BLaER1 treated with 17β-estradiol and CSF1 and Interleukin-3, amounts not matched to agents 10 nM and 100 nM (cell line): Measurements from ENCODE around the gene PRC1.

ENCODE experiments used
- H3K27ac ChIP-seq, 11 experiments: shearing (Covaris generic); formaldehyde crosslinking; 2 replicates each; pipeline ENCODE4 v1.8.1; 2022
- H3K27me3 ChIP-seq, 11 experiments: shearing (Covaris generic); formaldehyde crosslinking; 2 replicates each; pipeline ENCODE4 v1.8.1; 2022
- H3K36me3 ChIP-seq, 11 experiments: shearing (Covaris generic); formaldehyde crosslinking; 2 replicates each; pipeline ENCODE4 v1.8.1; 2022
- H3K4me1 ChIP-seq, 10 experiments: shearing (Covaris generic); formaldehyde crosslinking; 2 replicates each; pipeline ENCODE4 v1.8.1; 2022
- H3K4me2 ChIP-seq, 11 experiments: shearing (Covaris generic); formaldehyde crosslinking; 2 replicates each; pipeline ENCODE4 v1.8.1; 2022
- H3K4me3 ChIP-seq, 10 experiments: shearing (Covaris generic); formaldehyde crosslinking; 2 replicates each; pipeline ENCODE4 v1.8.1; 2022
- H3K9ac ChIP-seq, 11 experiments: shearing (Covaris generic); formaldehyde crosslinking; 2 replicates each; pipeline ENCODE4 v1.8.1; 2022
- H3K9me3 ChIP-seq, 11 experiments: shearing (Covaris generic); formaldehyde crosslinking; replicated peaks in 1 of 11; 2 replicates each; pipeline ENCODE4 v1.8.1; 2022
- H4K20me1 ChIP-seq, 11 experiments: shearing (Covaris generic); formaldehyde crosslinking; 2 replicates each; pipeline ENCODE4 v1.8.1; 2022
- Cebpa-rat ChIP-seq, 11 experiments: shearing (Covaris generic); IDR thresholded peaks; 2 replicates each; pipeline ENCODE4 v1.8.1; 2022

Gene PRC1

GRCh38 chr15:90994417-90995311 lies at the start of gene PRC1:
Gene PRC1, minus strand, starts transcription at chr15:90994535. Its CDS starts 118 bp downstream, at chr15:90994417.
- Histone ChIP-seq H3K9me3 (no peaks in the 10 kb centered on the region), H3K4me2 (peak within 1 kb of the TSS; percentile 74 to 92 (median 85)), H3K36me3 (peaks cover 26 to 34% (median 29%) of the 10 kb centered on the region in 11 experiments), H3K4me1 (peaks cover 22 to 38% (median 32%) of the 10 kb centered on the region in 10 experiments; a peak in 19 of 20 replicates), H3K27ac (peak within 1 kb of the TSS; percentile 66 to 98 (median 95)), H4K20me1 (peaks cover 0 to 14% (median 3%) of the 10 kb centered on the region in 11 experiments; a peak in 8 of 22 replicates), H3K4me3 (peak within 1 kb of the TSS; percentile 85 to 100 (median 95)), H3K27me3 (no peaks in the 10 kb centered on the region), H3K9ac (peak within 1 kb of the TSS; percentile 91 to 99 (median 96))
- TF ChIP-seq Cebpa-rat (IDR thresholded peaks at IDR 0.05): no peak

GRCh38 chr15:91043202-91043874 lies 49.0 kb upstream of the PRC1 start:
- peaks cover 21 to 43% (median 37%) of the 10 kb centered on the region in 10 experiments for H3K4me1 ChIP-seq
- 0 out of 22 replicates have a peak overlapping the region, but pooled peaks of 1 of the 11 experiments have one; percentile 17 for H3K27ac ChIP-seq
- no peaks in the 10 kb centered on the region for H3K27me3 ChIP-seq
- no peak for TF ChIP-seq Cebpa-rat (IDR thresholded peaks at IDR 0.05)
- peaks cover 0 to 12% (median 0%) of the 10 kb centered on the region in 11 experiments; a peak in 5 of 22 replicates for H3K9me3 ChIP-seq
- H3K36me3 ChIP-seq: no peaks in the 10 kb centered on the region
- no peaks in the 10 kb centered on the region for H4K20me1 ChIP-seq
- peak overlapping the region in 2 of 11 experiments; percentile 11 to 25; a peak in 1 of 22 replicates for H3K9ac ChIP-seq
- no peak overlapping the region for H3K4me3 ChIP-seq
- peak overlapping the region; percentile 21 to 79 (median 63); a peak in 21 of 22 replicates for H3K4me2 ChIP-seq

DNA sequence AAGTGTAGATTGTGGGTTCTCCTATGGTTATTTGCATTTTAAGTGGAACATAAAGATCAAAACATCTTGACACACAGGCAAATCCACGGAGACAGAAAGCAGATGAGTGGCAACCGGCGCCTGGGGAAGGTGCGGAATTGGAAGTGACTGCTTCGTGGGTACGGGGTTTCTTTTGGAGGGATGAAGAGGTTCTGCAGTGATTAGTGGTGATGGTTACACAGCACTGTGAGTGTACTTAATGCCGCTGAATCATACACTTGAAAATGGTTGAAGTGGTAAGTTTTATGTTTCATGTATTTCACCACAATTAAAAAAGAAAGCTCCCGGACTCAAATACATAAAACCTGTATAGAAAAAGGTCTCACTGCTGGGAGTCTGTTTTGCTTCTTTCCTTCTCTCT lies 46.5 kb upstream of the PRC1 start:
- no peaks in the 10 kb centered on the region for H4K20me1 ChIP-seq
- no peak for TF ChIP-seq Cebpa-rat (IDR thresholded peaks at IDR 0.05)

DNA sequence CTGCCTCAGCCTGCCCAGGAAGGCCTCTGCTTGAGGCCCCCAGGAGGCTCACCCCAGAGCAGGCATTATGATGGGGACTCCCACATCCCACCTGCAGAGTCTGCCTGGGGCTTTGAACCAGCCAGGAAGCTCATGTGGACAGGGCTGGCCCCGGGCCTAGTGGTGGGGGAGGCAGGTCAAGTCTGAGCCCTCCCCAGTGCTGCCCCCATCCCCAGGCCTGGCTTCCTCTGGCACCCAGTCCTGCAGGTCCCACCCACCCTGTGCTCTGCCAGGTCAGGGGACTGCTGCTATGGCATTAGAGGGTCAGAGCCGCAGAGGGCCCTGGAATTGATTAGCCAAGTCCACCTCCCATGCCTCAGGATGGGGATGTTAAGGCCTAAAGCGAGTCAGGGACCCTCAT lies 45.7 kb upstream of the PRC1 start:
- no peaks in the 10 kb centered on the region for H4K20me1 ChIP-seq
- no peaks in the 10 kb centered on the region for H3K36me3 ChIP-seq
- no peak overlapping the region for H3K4me2 ChIP-seq
- no peak overlapping the region for H3K9ac ChIP-seq
- H3K27ac ChIP-seq: no peak overlapping the region
- peaks cover 16 to 27% (median 24%) of the 10 kb centered on the region in 10 experiments for H3K4me1 ChIP-seq
- H3K4me3 ChIP-seq: no peak overlapping the region
- TF ChIP-seq Cebpa-rat (IDR thresholded peaks at IDR 0.05): no peak
- no peaks in the 10 kb centered on the region for H3K9me3 ChIP-seq
- no peaks in the 10 kb centered on the region for H3K27me3 ChIP-seq

More for the DNA sequence above, 46.5 kb upstream of the PRC1 start:
- Histone ChIP-seq H3K4me3 (no peak overlapping the region), H3K9me3 (no peaks in the 10 kb centered on the region), H3K27ac (no peak overlapping the region), H3K9ac (no peak overlapping the region), H3K4me2 (no peak overlapping the region), H3K36me3 (no peaks in the 10 kb centered on the region), H3K4me1 (peaks cover 16 to 34% (median 29%) of the 10 kb centered on the region in 10 experiments), H3K27me3 (no peaks in the 10 kb centered on the region)

DNA sequence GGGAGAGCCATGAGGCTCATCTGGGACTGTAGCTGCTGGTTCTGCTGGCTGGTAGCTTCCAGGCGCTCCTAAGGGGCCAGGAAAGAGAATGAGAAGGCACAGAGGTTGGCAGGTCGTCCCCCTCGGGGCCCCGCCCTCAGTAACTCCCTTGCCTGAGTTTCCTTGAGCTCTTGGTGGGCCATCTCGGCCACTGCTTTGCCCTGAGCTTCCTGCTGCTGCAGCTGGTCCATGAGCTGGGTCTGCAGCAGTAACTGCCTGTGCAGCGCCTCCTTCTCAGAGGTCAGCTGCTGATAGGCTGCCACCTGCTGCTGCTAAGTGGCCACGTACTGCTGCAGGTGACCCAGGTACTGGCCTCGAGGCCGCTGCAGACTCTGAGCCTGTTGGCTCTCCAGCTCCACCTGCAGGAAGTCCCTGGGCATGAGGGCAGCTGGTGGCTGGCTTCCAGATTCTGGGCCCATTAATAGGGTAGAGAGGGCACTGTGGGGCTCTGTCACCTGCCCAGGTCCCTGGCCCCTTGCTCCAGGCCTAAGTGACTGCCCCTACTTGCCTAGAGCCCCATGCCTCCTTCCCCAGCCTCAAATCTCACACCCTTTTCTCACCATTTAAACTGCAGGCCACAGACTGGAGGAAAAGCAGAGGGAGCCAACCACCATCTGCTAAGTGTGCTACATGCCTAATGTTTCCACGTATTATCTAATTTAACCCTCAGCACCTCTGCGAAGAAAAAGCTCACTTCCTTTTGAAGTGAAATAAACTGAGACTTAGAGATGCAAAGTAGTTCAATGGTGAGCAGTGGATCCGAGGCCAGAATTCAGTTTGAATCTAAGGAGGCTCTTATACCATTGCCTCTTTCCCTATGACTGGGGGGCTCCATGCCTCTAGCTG lies 38.8 kb upstream of the PRC1 start:
- Histone ChIP-seq H3K4me1 (peaks cover 0 to 20% (median 14%) of the 10 kb centered on the region in 10 experiments; a peak in 14 of 20 replicates), H3K36me3 (no peaks in the 10 kb centered on the region), H3K4me3 (no peak overlapping the region), H4K20me1 (no peaks in the 10 kb centered on the region), H3K4me2 (peak overlapping the region in 8 of 11 experiments; percentile 26 to 74 (median 58); a peak in 16 of 22 replicates), H3K9ac (no peak overlapping the region), H3K9me3 (no peaks in the 10 kb centered on the region), H3K27me3 (no peaks in the 10 kb centered on the region), H3K27ac (no peak overlapping the region)
- TF ChIP-seq Cebpa-rat (IDR thresholded peaks at IDR 0.05): no peak

- no peak for TF ChIP-seq Cebpa-rat (IDR thresholded peaks at IDR 0.05)
- H3K4me2 ChIP-seq: 0 out of 22 replicates have a peak overlapping the region, but pooled peaks of 1 of the 11 experiments have one; percentile 72
- H4K20me1 ChIP-seq: no peaks in the 10 kb centered on the region
- H3K9ac ChIP-seq: no peak overlapping the region
- H3K4me3 ChIP-seq: no peak overlapping the region
- no peaks in the 10 kb centered on the region for H3K27me3 ChIP-seq
- H3K36me3 ChIP-seq: no peaks in the 10 kb centered on the region
- H3K27ac ChIP-seq: no peak overlapping the region
- H3K4me1 ChIP-seq: peaks cover 0 to 20% (median 14%) of the 10 kb centered on the region in 10 experiments; a peak in 14 of 20 replicates
- H3K9me3 ChIP-seq: no peaks in the 10 kb centered on the region
Observed at GRCh38 chr15:91031796-91032195, 37.5 kb upstream of the PRC1 start.

- Histone ChIP-seq H3K4me2 (no peak overlapping the region), H3K4me3 (no peak overlapping the region), H3K27ac (no peak overlapping the region), H3K36me3 (no peaks in the 10 kb centered on the region), H4K20me1 (no peaks in the 10 kb centered on the region), H3K9ac (no peak overlapping the region), H3K4me1 (peaks cover 0 to 13% (median 11%) of the 10 kb centered on the region in 10 experiments; a peak in 16 of 20 replicates), H3K9me3 (no peaks in the 10 kb centered on the region), H3K27me3 (no peaks in the 10 kb centered on the region)
- no peak for TF ChIP-seq Cebpa-rat (IDR thresholded peaks at IDR 0.05)
Observed at GRCh38 chr15:91027677-91028076, 33.3 kb upstream of the PRC1 start.

DNA sequence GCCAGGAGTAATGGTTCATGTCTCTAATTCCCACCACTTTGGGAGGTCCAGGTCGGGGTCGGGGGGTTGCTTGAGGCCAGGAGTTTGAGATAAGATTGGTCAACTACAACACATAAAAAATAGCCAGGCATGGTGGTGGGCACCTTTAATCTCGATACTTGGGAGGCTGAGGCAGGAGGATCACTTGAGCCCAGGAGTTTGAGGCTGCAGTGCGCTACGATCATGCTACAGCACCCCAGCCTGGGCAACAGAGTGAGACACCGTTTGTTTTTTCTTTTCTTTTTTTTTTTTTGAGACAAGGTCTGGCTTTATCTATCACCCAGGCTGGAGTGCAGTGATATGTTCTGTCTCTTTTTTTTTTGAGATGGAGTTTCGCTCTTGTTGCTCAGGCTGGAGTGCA lies 29.4 kb upstream of the PRC1 start:
- Histone ChIP-seq H3K9me3 (no peaks in the 10 kb centered on the region), H3K27ac (no peak overlapping the region), H3K9ac (no peak overlapping the region), H3K36me3 (peaks cover 0 to 19% (median 9%) of the 10 kb centered on the region in 11 experiments; a peak in 9 of 22 replicates), H3K27me3 (no peaks in the 10 kb centered on the region), H3K4me2 (0 out of 22 replicates have a peak overlapping the region, but pooled peaks of 1 of the 11 experiments have one; percentile 89), H4K20me1 (peaks cover 0 to 9% (median 0%) of the 10 kb centered on the region in 11 experiments; a peak in 2 of 22 replicates), H3K4me1 (peaks cover 22 to 27% (median 24%) of the 10 kb centered on the region in 10 experiments), H3K4me3 (no peak overlapping the region)
- no peak for TF ChIP-seq Cebpa-rat (IDR thresholded peaks at IDR 0.05)
